Cardiac septum (tissue), 1 donor: ENCODE results near the gene SDR42E1. TPM values are rescaled to one million over a fixed set of nuclear protein-coding genes. Genes with fewer than 3 reads are reported as not detected.

Experiments used
- DNase-seq: peaks from one replicate; pipeline ENCODE4 v3.0.0-alpha.2; 2020; ENCODE audit warnings: low spot score
- intact Hi-C: fragments of 100-400 bp; cut with DNase I; formaldehyde crosslinking; loops from one replicate; pipeline ENCODE4 v1.14.0; 2022
- long read RNA-seq: library from polyadenylated mRNA; unstranded; transcript quantifications from one replicate; pipeline ENCODE4 v2.0.0, GENCODE V29; 2021
- total RNA-seq: library from RNA; stranded (reverse); fragmentation: NEBNext Ultra II Directional; extraction: Animal tissue kit (Norgen Biotek cat#: 25700); gene quantifications from one replicate; pipeline ENCODE4 v1.2.1, GENCODE V29; 2021
- donor health status: DM: no; HTN: no; CAD: no.

SDR42E1 gene, protein sequence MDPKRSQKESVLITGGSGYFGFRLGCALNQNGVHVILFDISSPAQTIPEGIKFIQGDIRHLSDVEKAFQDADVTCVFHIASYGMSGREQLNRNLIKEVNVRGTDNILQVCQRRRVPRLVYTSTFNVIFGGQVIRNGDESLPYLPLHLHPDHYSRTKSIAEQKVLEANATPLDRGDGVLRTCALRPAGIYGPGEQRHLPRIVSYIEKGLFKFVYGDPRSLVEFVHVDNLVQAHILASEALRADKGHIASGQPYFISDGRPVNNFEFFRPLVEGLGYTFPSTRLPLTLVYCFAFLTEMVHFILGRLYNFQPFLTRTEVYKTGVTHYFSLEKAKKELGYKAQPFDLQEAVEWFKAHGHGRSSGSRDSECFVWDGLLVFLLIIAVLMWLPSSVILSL
- 0.22 TPM for total RNA-seq
- long read RNA-seq, full-length matches to known transcripts, result 1 of 1 reads
- long read RNA-seq, partial matches to known transcripts, result 0 of 1 reads
- long read RNA-seq, other reads (novel, unspliced or antisense), result 0 of 1 reads

DNA sequence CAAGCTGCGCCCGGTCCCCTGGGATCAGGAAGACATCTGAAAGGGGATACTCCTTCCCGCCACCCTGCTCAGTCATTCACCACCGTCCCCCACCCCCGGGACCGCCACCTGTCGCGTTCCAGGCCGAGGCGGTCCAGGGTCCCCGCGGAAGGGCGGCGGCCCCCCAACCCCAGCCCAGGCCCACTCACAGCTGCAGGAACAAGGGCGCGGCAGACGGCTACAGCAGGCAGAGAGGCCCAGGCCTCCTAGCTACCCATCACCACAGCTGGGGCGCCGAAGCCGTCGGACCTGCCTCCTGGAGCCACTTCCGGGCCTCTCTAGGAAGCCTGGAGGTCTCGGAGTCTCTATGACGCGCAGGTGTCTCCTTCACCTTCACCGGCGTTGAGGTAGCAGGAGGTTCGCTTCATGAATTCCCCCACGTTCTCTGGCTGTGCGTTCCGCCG, at the start of gene SDR42E1:
Gene SDR42E1 (minus strand): TSS at position 272 of the 443 bp plus-strand sequence. CDS start 10,612 bp downstream, outside the sequence.
- intact Hi-C loops, result no loop called here
- no peak for DNase-seq

DNA sequence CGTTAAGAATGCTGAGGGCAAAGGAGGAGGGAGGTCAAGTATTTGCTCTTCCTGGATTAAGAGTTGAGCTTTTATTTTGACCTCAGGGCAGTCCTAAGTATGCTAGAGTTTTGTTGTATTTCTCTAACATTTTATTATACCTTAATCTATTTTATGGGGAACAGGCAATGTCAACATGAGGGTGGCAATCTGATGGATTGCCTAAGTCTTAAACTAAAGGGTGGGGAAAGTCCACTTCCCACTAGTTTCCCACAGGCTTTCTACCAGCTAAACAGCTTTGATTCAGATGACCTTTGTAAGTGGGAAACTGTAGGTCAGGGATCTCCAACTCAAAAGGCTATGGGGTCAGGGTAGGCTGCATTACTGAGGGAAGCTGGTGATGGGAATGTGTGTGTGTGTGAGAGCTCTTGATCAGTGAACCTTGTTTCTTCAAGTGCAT, 48.7 kb upstream of the SDR42E1 start:
- no peak for DNase-seq
- intact Hi-C loops, result no loop called here

DNA sequence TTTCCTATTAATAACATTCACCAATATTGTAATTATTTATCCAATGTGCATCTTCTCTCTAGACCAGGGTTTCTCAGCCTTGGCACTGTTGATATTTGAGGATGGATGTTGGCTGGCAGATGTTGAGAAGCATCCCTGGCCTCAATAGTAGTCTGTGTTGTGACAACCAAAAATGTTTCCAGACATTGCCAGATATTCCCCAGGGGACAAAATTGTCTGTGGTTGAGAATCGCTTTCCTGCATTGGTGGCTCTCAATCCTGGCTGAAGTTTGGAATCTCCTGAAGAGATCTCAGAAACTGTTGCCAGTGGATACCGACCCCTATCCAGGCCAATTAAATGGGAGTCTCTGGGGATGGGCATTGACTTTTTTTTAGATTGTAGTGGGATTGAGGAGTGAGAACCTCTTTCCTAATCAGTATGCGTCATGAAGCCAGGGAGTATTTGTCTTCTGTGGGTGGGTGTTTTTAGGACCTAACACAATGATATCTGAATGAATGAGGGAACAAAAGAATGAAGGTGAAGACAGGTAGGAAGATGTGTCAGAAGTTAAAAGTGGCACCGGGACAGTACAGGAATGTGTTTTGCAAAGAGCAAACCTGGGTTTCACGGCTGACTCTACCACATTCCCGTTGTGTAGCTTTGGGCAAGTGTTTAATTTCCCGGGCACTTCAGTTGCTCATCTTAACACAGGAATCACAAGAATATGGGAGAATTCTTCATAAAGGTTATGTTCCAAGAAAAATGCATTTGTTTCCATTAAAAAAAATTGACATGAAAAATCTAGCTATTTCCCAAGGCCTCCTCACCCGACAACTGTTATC, 48.1 kb upstream of the SDR42E1 start:
- intact Hi-C loops, result no loop called here
- no peak for DNase-seq

DNA sequence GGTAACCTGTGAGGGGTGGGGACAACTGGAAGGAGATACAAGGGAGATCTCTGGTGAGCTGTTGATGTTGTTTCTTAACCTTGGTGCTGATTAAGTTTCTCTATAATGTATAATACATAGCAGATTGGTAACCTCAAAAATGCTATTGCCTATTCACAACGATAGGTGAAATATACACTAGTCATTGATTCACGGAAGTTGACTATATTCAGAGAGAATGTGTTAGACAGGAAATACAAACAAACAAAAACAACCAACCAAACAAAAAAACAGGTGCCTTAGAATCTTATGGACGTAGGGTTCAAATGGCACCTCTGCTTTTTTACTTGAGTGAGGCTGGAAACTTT, 45.3 kb upstream of the SDR42E1 start:
- intact Hi-C loops, result no loop called here
- no peak for DNase-seq

DNA sequence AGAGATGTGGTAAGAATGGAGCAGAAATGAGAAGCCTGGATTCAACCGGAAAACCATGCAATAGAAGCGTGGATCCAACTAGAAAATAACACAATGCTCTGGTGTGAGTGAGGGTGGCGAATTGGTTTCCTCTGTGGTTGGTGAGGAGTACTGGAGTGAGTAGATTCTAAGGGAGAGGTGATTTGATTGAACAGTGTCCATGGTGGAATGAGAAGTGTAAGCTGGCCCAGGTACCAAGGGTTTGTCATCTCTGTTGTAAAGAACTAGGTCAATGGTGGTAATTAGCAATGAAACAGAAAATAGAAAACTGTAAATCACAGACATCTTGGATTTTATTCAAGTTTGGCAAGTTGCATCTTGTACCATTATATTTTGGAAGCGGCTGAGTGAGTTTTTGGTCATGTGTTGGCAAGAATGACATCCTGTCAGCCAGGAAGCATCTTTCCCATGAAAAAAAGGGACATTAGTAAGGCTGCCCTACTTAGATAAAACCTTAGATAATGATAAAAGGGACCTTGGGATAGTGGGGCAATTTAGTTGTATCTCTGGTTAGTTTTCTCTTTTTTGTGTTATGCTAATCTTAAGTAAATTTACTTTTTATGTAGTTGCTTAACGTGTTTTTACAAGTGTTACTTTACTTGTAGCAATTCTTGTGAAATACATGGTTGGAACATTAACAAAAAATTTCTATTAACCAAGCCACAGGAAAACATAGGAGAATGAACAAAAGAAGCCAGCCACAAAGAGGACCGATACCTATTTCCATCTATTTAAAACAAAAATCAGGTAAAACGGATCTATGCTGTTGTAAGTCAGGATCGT, 44.7 kb upstream of the SDR42E1 start:
- intact Hi-C loops, result no loop called here
- DNase-seq, result no peak

DNA sequence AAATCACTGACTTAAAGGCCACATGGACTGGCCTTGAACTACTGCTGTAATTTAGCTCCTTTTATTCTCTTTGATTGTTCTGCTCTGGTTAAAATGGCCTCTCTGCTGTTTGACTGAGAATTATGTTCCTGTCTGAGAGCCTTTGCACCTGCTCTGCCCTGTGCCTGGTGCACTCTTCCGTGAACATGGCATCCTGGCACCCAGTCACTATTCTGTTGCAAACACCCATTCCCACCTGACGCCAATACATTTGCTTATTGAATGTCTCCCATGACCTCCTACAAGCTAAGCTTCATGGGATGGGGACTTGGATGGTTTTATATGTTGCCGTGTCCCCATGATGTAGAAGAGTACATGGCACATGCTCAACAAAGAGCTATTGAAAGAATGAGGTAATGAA, 43.8 kb upstream of the SDR42E1 start:
- DNase-seq, result no peak
- intact Hi-C loops, result no loop called here

DNA sequence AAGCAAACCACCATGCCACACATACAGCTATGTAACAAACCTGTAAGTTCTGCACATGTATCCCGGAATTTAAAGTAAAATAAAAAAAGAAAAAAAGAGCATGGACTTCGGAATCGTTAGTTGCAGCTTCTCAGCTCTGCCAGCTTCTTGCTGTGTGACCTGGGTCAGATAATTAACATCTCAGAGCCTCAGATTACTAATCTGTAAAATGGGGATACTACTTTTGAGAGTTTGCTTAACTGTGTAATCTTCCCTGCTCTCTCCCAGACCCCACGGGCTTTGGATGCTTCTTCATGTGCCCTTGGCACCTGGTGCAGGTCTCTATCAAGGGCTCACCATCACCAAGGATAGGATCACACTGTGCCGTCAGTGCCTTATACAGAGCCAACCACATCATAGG, 40.4 kb upstream of the SDR42E1 start:
- intact Hi-C loops, result no loop called here

DNA sequence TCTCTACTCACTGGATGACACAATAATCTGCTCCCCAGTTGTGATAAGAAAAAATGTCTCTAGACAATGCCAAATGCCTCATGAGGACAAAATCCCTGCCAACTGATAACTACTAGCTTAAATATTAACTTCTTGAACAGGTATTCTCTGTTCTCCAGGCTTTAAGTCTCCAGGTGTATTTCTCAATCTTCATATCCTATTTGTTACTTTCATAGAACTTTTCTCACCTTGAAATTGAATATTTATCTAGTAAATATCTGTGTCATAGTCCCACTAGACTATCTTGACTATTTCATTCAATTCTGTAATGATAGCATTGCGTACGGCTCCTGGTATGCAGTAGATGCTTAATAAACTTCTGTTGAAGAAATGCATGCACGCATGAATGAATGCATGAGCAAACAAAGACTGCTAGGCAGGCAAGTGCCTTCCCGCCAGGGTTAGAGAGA, 39.7 kb upstream of the SDR42E1 start:
- DNase-seq, result no peak
- intact Hi-C loops, result no loop called here

More for the DNA sequence above, 40.4 kb upstream of the SDR42E1 start:
- no peak for DNase-seq

DNA sequence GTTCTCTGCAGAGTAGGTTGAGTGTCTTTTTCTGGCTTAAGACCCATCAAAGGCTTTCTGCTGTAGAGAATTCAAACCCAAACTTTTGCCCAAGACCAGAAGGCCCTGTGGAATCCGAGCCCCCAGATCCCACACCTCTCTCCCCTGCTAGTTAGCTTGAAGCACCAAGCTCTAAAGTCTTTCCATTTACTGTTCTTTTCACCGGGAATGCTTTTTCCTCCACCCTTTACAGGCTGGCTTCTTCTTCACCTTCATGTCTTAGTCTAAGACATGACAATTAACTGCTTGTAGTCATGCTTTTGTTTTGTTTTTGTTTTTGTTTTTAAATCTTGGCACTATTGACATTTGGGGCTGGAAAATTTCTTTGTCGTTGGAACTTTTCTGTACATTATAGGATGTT, 39.2 kb upstream of the SDR42E1 start:
- intact Hi-C loops, result no loop called here
- no peak for DNase-seq

DNA sequence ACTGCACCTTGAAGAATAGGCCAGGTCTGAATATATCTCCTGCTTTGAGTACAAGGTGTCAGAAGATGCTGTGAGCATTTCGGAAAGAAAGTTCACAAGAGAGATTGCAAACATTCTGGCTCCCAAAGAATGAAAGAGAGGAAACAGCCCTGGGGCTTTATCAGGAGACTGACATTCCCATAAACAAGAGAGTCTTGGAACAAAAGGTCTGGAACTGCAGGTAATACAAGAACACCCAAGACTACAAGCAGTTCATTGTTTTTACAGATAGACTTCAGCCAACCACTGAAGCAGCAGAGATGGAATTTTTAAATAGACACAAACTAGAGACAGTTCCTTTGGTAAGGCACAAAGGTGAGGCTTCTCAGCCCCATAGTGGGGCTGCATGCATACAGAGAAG, 38.2 kb upstream of the SDR42E1 start:
- intact Hi-C loops, result no loop called here
- DNase-seq, result no peak

DNA sequence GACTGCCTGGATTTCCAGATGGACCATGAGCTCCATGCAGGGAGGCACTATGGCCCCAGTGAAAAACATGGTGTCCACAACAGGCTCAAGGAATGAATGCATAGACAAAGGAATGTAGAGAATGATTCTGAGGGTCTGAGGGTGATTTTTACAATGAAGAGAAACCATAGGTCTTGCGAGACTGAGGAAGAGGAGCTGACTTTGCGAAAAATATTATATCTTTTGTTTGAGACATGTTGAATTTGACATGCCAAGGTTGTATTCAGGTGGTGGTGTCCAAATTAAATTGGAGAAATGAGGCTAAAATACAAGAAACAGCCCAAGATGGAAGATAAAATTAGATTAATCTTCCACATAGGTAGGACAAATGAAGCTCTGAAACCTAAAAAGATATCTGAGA, 36.5 kb upstream of the SDR42E1 start:
- no peak for DNase-seq
- intact Hi-C loops, result no loop called here

DNA sequence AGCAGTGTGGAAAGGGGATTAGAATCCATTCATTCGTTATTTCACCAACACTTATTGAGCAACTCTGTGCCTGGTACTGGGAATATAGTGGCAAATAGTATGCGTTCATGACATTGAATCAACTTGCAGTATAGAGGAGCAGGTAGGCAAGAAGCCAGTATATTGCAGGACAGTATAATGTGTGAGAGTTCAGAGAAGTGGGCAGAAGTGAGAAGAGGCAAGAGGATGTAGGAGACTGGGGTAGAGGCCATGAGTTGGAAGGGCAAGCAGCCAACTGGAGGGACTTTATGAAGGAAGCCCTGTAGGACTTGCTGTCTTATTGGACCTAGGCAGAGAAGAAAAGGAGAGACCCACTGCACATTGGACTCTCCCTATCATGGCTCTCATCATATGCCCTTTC, 36.1 kb upstream of the SDR42E1 start:
- no peak for DNase-seq
- intact Hi-C loops, result no loop called here

DNA sequence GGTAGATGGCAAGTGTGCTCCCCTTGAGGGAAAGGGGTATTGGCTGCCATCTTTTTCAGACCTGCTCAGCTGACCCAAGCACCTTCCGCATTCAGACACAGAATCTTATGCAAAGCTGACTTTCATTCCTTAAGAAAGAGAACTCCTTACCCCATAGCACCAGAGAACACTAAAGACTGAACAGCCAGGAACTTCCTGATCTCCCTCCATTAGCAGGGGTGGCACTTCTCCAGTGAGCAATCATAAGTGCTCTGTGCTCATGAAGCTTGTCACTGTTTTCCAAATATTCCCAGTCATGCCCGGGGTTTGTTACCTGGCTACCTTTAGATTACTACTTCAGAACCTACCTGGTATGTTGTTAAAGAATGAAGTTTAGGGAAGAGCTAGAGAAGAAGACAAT, 35.7 kb upstream of the SDR42E1 start:
- intact Hi-C loops, result no loop called here
- no peak for DNase-seq

DNA sequence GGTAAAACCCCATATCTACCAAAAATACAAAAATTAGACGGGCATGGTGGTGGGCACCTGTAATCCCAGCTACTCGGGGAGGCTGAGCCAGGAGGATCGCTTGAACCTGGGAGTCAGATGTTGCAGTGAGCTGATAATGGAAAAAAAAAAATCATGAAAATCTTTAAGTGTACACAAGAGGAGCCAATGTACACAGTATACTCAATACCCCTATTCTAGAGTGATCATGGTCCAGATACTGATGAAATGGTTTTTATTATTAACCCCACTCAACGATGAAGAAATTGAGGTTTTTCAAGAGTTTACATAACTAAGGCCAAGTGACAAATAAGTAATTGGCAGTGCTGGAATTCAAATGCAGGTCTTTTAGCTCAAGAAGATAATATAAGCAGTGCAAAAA, 35.3 kb upstream of the SDR42E1 start:
- no peak for DNase-seq
- intact Hi-C loops, result no loop called here

DNA sequence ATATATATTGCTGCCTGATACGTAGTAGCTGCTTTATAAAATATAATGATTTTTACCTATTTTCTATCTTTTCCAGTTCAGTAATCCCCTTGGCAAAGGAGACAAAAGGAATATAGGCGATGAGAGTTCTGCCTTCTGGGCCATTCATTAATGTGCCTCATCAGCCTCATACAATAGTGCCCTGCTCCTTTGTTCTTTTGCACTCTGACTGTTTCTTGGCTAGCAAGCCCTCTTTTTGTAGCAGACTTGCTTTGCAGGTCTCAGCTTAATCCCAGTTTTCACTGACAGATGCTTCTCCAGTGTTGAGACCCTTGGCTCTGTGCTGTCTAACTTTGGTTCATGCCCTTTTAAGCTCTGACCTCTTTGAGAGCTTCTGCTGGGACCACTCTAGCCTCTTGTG, 34.2 kb upstream of the SDR42E1 start:
- intact Hi-C loops, result no loop called here
- no peak for DNase-seq

DNA sequence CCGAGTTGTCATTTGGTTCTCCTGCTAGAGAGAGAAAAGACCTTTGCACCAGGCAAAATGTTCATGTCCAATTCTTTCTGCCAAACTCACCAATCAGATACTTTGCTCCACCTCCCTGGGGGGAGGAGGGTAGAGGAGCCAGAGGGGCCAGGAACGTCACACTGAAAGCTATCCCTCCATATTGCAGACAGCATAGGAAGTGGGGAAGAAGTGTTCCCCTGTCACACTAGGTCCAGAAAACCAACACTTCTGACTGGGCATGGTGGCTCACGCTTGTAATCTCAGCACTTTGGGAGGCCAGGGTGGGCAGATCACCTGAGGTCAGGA, 33.3 kb upstream of the SDR42E1 start:
- intact Hi-C loops, result no loop called here
- DNase-seq, result no peak

DNA sequence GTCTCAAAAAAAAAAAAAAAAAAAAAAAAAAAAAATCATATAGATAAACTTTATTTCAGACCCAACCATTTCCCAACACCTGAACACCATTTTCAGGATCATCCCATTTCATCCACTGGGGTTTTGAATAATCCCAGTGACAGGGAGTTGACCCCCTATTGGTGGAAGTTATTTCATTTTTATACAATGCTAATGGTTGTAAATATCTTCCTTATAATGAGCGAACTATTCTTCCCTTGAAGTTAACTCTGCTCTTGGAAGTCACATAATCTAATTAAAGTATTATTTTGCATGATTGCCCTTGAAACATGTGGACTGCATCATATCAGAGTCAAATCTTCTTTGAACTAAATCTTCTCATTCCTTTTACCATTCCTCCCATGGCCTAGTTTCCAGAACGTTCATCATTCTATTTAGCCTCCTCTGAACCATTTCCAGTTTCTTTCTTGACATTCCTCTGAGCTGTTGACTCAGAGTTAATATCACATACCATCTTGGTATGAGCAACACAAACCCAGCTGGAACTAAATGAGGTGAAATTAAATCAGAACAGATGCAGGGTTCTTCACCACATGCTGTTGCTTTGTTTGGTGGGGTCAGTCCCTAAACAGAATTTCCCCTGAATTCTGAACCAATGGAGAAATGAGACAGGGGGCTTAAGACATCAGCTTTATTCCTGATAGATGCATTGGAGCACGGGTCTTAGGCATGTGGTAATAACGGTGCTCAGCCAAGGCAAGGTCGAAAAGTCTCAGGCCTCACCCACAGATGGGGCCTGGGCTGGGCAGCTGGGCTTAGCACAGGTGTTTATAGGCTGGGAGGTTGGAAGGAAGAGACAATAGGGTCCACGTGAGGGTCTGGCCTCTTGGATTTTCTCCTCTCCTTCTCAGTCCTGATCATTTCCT, 32.7 kb upstream of the SDR42E1 start:
- DNase-seq, result no peak
- intact Hi-C loops, result no loop called here

DNA sequence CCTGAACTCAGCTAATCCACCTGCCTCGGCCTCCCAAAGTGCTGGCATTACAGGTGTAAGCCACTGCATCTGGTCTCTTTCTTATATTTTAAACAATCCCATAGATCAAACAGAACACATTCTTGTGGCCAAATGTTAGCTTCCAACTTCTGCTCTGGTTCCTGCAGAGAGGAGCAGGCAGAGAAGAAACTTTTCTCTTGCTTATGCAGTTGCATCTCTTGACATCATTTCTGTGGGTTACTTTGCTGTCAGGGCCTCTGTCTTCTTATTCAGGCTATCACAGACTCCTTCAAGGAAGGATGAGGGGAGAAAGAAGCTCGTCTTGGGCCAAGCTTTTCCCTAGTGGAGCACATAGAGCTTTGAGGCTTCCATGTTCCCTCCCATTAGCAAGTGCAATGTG, 31.6 kb upstream of the SDR42E1 start:
- intact Hi-C loops, result no loop called here
- DNase-seq, result no peak

DNA sequence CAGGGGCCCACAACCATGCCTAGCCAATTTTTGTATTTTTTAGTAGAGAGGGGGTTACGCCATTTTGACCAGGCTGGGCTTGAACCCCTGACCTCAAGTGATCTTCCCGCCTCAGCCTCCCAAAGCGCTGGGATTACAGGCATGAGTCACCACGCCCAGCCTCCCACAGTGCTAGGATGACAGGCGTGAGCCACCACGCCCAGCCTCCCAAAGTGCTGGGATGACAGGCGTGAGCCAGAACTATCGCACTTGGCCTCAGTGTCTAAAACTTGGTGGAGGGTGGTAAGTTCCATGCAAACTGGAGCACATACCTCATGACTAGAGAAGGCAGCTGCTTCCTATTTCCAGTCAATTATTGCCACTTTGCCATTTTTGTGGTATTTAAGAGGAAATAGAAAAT, 30.9 kb upstream of the SDR42E1 start:
- intact Hi-C loops, result no loop called here

More for the DNA sequence above, 30.9 kb upstream of the SDR42E1 start:
- no peak for DNase-seq
